Urothelium cell line (cell line): ENCODE data around the gene TMOD1.

ENCODE experiments used
- DNase-seq: peaks from one replicate; pipeline ENCODE4 v3.0.0; 2011; ENCODE audit warnings: low spot score, mixed read lengths
- FAIRE-seq: peaks from 2 replicates; lab custom pipeline; 2011; peaks lifted over from hg19 to GRCh38; lab: Jason Lieb, UNC

The TMOD1 gene

GRCh38 chr9:97515662-97516061 lies 14.2 kb downstream of the TMOD1 start:
- DNase-seq (no peak), FAIRE-seq (no peak)

GRCh38 chr9:97516111-97516510 lies 14.6 kb downstream of the TMOD1 start:
- no peak for FAIRE-seq
- no peak for DNase-seq

GRCh38 chr9:97517331-97518089 lies 16.0 kb downstream of the TMOD1 start:
- no peak for FAIRE-seq

GRCh38 chr9:97518166-97518908 lies 16.9 kb downstream of the TMOD1 start:
- FAIRE-seq = no peak
- DNase-seq = no peak

More at GRCh38 chr9:97517331-97518089, 16.0 kb downstream of the TMOD1 start:
- DNase-seq = no peak

GRCh38 chr9:97518909-97519307 lies 17.4 kb downstream of the TMOD1 start:
- FAIRE-seq (no peak), DNase-seq (peak; percentile 71)

- DNase-seq = no peak
- FAIRE-seq = no peak
These were observed 18.0 kb downstream of the TMOD1 start for GRCh38 chr9:97519441-97519970.

- FAIRE-seq (no peak), DNase-seq (no peak)
These were observed 20.3 kb downstream of the TMOD1 start for GRCh38 chr9:97521576-97522333.

- FAIRE-seq = no peak
- DNase-seq = no peak
These were observed 23.0 kb downstream of the TMOD1 start for GRCh38 chr9:97524424-97524823.

GRCh38 chr9:97525451-97525850 lies 24.0 kb downstream of the TMOD1 start:
- FAIRE-seq (no peak), DNase-seq (no peak)

- no peak for DNase-seq
- no peak for FAIRE-seq
These were observed 25.6 kb downstream of the TMOD1 start for GRCh38 chr9:97526895-97527575.

GRCh38 chr9:97527626-97528528 lies 26.4 kb downstream of the TMOD1 start:
- DNase-seq = no peak
- no peak for FAIRE-seq

GRCh38 chr9:97528529-97529230 lies 27.2 kb downstream of the TMOD1 start:
- no peak for FAIRE-seq
- no peak for DNase-seq

- FAIRE-seq (no peak), DNase-seq (no peak)
These were observed 28.1 kb downstream of the TMOD1 start for GRCh38 chr9:97529363-97530076.

GRCh38 chr9:97531888-97532376 lies 30.5 kb downstream of the TMOD1 start:
- FAIRE-seq (no peak), DNase-seq (no peak)

- FAIRE-seq = no peak
- no peak for DNase-seq
These were observed 32.7 kb downstream of the TMOD1 start for GRCh38 chr9:97534185-97534584.

- DNase-seq = no peak
These were observed 33.6 kb downstream of the TMOD1 start for GRCh38 chr9:97534961-97535594.

GRCh38 chr9:97535771-97536170 lies 34.3 kb downstream of the TMOD1 start:
- FAIRE-seq (no peak), DNase-seq (no peak)

More at GRCh38 chr9:97534961-97535594, 33.6 kb downstream of the TMOD1 start:
- FAIRE-seq = no peak

- FAIRE-seq = no peak
- DNase-seq = no peak
These were observed 35.0 kb downstream of the TMOD1 start for GRCh38 chr9:97536480-97536879.
